Muscle layer of duodenum (tissue), 2 donors: ENCODE results near the gene VPS36.
"Not testable (repeated sequence)": the region's sequence is repeated elsewhere in the genome, so short reads cannot be mapped to it uniquely, and the experiment has no call there.

Experiments
- H3K27ac ChIP-seq: one replicate; pipeline ENCODE4 v1.7.0; 2013; ENCODE audit warnings: mild to moderate bottlenecking, low read length
- H3K27me3 ChIP-seq: one replicate; pipeline ENCODE4 v1.7.0; 2013; ENCODE audit warnings: low read depth, mild to moderate bottlenecking, control low read depth, low read length
- H3K36me3 ChIP-seq, 2 donors: one replicate each; pipeline ENCODE4 v1.7.0; 2013; ENCODE audit warnings: low read length in 2 of 2, control low read depth in 1 of 2, mild to moderate bottlenecking in 1 of 2; ENCODE audit not compliant: insufficient read depth in 2 of 2, control insufficient read depth in 1 of 2
- H3K4me1 ChIP-seq, 2 donors: one replicate each; pipeline ENCODE4 v1.7.0; 2013; ENCODE audit warnings: low read length in 2 of 2, mild to moderate bottlenecking in 2 of 2, control low read depth in 1 of 2, moderate library complexity in 1 of 2; ENCODE audit not compliant: insufficient read depth in 2 of 2, control insufficient read depth in 1 of 2
- H3K4me3 ChIP-seq, 2 donors: one replicate each; pipeline ENCODE4 v1.7.0; 2013; ENCODE audit warnings: low read length in 2 of 2, low read depth in 1 of 2, mild to moderate bottlenecking in 1 of 2
- H3K9me3 ChIP-seq, 2 donors: one replicate each; pipeline ENCODE4 v1.7.0; 2013; ENCODE audit warnings: low read length in 2 of 2, control low read depth in 1 of 2, mild to moderate bottlenecking in 1 of 2; ENCODE audit not compliant: control insufficient read depth in 1 of 2
- donor health status: healthy.

VPS36 gene

DNA sequence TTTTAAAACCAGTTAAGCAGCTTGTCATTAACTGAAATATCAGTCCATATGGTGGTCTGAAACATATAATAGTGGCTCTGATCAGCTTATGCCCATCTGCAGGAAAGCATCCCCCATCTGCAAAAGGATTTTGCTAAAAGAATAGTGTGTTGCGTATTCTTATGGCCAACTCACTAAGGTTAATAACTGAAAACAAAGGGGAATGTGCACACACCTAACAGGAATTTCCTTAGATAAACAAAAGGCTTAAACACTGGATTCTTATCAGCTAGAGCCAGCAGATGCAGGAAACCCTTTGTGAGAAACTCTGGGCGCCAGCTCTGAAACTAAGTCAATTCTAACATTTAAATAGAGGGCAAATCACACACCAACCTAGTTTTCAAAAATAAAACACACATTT lies 22.1 kb downstream of the VPS36 start:
- no peaks in the 10 kb centered on the region for H3K27me3 ChIP-seq
- no peak overlapping the region for H3K27ac ChIP-seq
- H3K36me3 ChIP-seq: peaks cover 27 to 46% of the 10 kb centered on the region in 2 donors
- no peak overlapping the region for H3K4me3 ChIP-seq
- H3K9me3 ChIP-seq: no peaks in the 10 kb centered on the region
- no peaks in the 10 kb centered on the region for H3K4me1 ChIP-seq

DNA sequence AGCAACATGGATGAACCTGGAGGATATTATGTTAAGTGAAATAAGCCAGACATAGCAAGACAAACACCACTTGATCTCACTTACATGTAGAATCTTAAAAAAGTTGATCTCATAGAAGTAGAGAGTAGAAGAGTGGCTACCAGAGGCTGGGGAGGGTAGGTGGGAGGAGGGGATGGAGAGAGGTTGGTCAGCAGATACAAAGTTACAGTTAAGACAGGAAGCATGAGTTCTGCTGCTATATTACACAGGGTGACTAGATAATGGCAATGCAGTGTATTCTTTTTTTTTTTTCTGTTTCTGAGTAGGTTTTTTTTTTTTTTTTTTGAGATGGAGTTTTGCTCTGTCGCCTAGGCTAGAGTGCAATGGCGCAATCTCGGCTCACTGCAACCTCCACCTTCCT lies 29.2 kb downstream of the VPS36 start:
- Histone ChIP-seq H3K27me3 (no peaks in the 10 kb centered on the region), H3K4me1 (no peaks in the 10 kb centered on the region), H3K36me3 (peaks cover 40 to 72% of the 10 kb centered on the region in 2 donors), H3K9me3 (no peaks in the 10 kb centered on the region), H3K4me3 (no peak overlapping the region), H3K27ac (no peak overlapping the region)

DNA sequence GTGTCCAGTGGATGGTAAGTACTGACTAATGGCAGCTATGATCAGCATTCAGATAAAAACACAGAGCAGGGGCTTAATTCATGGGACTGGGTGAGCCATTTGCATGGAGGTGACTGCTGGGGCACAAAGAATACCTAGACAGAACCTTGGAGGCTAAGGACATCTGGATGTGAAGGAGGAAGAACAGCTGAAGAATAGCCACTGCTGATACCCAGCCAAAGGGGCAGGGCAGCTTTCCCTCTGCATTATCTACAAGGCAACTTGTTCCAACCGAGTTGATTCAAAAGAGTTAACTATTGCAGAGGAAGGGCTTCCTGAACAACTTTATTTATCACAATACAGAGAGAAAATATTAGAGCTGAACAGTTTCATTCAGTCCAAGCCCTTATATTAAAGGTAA lies 31.4 kb downstream of the VPS36 start:
- no peaks in the 10 kb centered on the region for H3K4me1 ChIP-seq
- H3K27ac ChIP-seq: no peak overlapping the region
- peaks cover 59 to 78% of the 10 kb centered on the region in 2 donors for H3K36me3 ChIP-seq
- no peaks in the 10 kb centered on the region for H3K9me3 ChIP-seq
- H3K4me3 ChIP-seq: no peak overlapping the region
- no peaks in the 10 kb centered on the region for H3K27me3 ChIP-seq

DNA sequence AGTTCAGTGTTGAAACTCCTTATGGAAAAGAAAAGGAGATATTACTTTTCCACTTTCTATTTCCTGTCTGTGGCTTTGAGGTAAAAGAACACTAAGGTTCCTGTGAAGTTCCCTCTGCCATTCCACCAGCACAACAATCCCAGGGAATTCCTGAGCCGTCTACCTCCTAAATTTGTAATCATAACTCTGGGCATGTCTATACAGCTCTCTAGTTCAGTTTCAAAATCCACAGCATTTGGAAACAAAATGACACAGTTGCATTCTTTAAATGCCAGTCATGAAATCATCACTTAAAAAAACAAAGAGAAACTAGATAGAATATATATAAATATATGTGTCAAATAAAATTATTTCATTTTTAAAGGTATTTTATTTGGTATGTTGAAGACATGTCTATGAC lies 35.5 kb downstream of the VPS36 start:
- Histone ChIP-seq H3K36me3 (peaks cover 44 to 78% of the 10 kb centered on the region in 2 donors), H3K27me3 (no peaks in the 10 kb centered on the region), H3K4me1 (no peaks in the 10 kb centered on the region), H3K9me3 (no peaks in the 10 kb centered on the region), H3K27ac (no peak overlapping the region), H3K4me3 (no peak overlapping the region)

DNA sequence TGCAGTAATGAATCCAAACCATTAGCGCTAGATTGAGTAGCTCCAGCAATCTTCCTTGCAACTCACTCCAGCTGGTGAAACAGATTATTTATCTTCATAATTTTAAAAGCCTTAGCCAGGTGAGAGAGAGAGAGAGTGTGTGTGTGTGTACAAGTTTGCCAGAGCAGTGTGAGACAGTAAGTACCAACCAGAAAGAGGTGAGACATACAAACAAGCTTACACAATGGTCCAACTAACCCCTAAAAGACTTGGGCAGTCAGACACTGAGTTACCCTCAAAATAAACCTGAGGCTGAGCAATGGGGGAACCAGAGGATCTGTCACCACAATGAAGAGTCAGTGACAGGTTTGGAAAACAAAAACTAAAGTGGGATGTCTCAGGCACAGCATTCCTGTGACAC lies 36.4 kb downstream of the VPS36 start:
- Histone ChIP-seq H3K27ac (no peak overlapping the region), H3K4me1 (no peaks in the 10 kb centered on the region), H3K4me3 (no peak overlapping the region), H3K27me3 (no peaks in the 10 kb centered on the region), H3K9me3 (no peaks in the 10 kb centered on the region), H3K36me3 (peaks cover 39 to 80% of the 10 kb centered on the region in 2 donors)

DNA sequence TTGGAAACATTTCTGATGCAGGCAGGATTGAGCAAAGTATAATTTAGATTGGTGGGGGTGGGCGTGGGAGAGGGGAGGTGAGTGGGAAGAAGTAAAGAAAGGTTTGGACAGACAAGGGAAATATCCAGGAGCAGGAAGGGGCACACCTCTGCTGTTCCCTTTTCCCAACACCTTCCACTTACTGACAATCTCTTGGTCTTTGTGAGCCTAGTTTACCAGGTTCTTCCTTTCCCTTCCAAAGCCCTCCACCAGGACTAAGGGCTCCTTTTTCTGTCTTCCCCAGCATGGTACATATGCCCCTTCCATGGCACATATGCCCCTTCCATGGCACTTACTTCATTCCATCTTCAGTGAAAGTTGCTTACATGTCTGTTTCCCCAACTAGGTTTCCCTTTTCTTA lies 38.3 kb downstream of the VPS36 start:
- Histone ChIP-seq H3K27ac (no peak overlapping the region), H3K4me1 (no peaks in the 10 kb centered on the region), H3K9me3 (no peaks in the 10 kb centered on the region), H3K27me3 (no peaks in the 10 kb centered on the region), H3K36me3 (peaks cover 29 to 63% of the 10 kb centered on the region in 2 donors), H3K4me3 (no peak overlapping the region)

DNA sequence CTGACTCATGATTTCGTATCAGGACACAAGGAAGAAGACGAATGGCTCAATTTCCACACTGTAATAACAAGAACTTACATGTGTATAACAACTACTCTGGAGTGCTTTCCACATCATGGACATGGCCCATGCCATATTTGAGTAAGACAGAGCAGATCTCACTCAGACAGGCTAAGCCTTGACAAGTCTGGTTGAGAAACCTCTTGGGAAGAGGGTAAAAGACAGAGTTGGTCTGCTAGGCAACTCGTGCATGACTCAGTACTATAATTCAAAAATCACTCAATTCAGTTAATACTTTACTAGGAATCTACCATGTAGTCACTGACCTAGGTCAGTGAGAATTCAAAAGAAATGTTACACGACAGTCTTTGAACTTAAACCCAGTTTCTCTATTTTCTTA lies 38.8 kb downstream of the VPS36 start:
- Histone ChIP-seq H3K36me3 (peaks cover 26 to 58% of the 10 kb centered on the region in 2 donors), H3K9me3 (no peaks in the 10 kb centered on the region), H3K27me3 (no peaks in the 10 kb centered on the region), H3K4me3 (no peak overlapping the region), H3K27ac (no peak overlapping the region), H3K4me1 (peaks cover 0 to 2% of the 10 kb centered on the region in 2 donors)

DNA sequence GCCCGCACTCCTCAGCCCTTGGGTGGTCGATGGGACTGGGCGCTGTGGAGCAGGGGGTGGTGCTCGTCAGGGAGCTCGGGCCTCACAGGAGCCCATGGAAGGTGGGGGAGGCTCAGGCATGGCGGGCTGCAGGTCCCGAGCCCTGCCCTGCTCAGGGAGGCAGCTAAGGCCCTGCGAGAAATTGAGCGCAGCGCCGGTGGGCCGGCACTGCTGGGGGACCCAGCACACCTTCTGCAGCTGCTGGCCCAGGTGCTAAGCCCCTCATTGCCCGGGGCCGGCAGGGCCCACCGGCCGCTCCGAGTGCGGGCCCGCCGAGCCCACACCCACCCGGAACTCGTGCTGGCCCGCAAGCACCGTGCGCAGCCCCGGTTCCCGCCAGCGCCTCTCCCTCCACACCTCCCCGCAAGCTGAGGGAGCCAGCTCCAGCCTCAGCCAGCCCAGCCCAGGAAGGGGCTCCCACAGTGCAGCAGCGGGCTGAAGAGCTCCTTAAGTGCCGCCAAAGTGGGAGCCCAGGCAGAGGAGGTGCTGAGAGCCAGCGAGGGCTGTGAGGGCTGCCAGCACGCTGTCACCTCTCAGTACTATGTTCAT lies 42.3 kb downstream of the VPS36 start:
- not testable (repeated sequence) for H3K27ac ChIP-seq, H3K4me3 ChIP-seq, H3K27me3 ChIP-seq, H3K9me3 ChIP-seq
- peaks cover 0 to 31% of the 10 kb centered on the region in 2 donors for H3K36me3 ChIP-seq
- peaks cover 0 to 19% of the 10 kb centered on the region in 2 donors for H3K4me1 ChIP-seq

DNA sequence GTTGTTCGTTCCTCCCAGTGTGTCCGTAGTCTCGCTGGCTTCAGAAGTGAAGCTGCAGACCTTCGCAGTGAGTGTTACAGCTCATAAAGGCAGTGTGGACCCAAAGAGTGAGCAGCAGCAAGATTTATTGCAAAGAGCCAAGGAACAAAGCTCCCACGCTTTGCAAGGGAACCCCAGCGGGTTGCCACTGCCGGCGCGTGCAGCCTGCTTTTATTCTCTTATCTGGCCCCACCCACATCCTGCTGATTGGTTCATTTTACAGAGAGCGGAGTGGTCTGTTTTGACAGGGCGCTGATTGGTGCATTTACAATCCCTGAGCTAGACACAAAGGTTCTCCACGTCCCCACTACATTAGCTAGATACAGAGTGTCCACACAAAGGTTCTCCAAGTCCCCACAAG lies 43.0 kb downstream of the VPS36 start:
- H3K36me3 ChIP-seq: peaks cover 0 to 24% of the 10 kb centered on the region in 2 donors
- H3K27me3 ChIP-seq, H3K27ac ChIP-seq, H3K4me3 ChIP-seq, H3K9me3 ChIP-seq: not testable (repeated sequence)
- peaks cover 0 to 19% of the 10 kb centered on the region in 2 donors for H3K4me1 ChIP-seq

DNA sequence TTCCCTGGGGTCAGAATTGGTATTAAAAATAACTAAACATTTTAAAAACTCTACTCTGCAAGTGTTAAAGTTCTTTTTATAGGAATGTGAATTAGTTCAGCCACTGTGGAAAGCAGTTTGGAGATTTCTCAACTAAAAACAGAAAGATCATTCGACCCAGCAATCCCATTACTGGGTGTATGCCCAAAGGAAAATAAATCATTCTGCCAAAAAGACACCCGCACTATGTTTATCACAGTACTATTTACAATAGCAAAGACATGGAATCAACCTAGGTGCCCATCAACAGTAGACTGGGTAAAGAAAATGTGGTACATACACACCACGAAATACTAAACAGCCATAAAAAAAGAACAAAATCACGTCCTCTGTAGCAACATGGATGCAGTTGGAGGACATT lies 43.8 kb downstream of the VPS36 start:
- peaks cover 0 to 19% of the 10 kb centered on the region in 2 donors for H3K4me1 ChIP-seq
- H3K27ac ChIP-seq: no peak overlapping the region
- H3K36me3 ChIP-seq: peaks cover 0 to 18% of the 10 kb centered on the region in 2 donors
- peak overlapping the region in 1 of 2 donors; percentile 64 for H3K4me3 ChIP-seq
- H3K9me3 ChIP-seq: no peaks in the 10 kb centered on the region
- H3K27me3 ChIP-seq: peaks cover 4% of the 10 kb centered on the region

DNA sequence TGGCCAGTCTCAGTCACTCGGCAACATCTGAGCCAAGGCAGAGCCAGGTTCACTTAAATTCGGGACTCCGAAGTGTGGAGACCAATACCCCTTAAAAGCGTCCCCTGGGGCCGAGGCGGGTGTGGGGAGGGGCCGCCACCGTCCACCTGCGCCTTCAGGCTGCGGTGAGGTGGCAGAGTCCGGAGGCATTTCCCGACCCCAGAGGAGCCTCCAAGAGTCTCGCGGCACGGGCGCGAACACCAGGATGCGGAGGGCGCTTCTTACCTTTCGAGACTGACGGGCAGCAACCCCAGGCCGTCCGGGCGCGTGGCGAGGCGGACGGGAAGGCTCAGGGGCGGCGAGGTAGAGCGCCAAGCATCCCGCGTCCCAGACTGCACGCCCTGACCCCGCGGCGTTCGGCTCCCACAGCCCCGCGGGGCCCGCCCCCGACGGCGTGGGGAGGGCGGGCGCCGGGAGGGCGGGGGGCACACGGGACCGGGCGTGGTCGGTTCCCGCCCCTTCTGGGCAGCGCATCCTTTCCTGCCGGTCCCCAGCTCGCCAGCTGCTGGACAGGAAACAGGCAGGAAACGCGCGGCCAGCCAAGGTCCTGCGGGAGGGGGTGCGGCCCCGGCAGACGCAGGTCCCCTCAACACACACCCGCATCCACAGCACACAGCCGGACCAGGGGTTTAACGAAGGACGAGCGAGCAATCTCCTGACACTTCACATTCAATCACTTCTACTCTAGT lies 44.5 kb downstream of the VPS36 start, which contains the start of gene THSD1:
Gene THSD1, minus strand, starts transcription at position 406 of the 728 bp plus-strand sequence. CDS start 3,572 bp downstream, outside the sequence.
- peaks cover 4% of the 10 kb centered on the region for H3K27me3 ChIP-seq
- peak within 1 kb of the TSS; percentile 53 to 64 for H3K4me3 ChIP-seq
- no peak within 1 kb of the TSS for H3K27ac ChIP-seq
- peaks cover 0 to 19% of the 10 kb centered on the region in 2 donors for H3K4me1 ChIP-seq
- peaks cover 0 to 13% of the 10 kb centered on the region in 2 donors for H3K36me3 ChIP-seq
- H3K9me3 ChIP-seq: no peaks in the 10 kb centered on the region
